ENCODE data around the gene TSPAN15.
"Not testable (repeated sequence)": the region's sequence is repeated elsewhere in the genome, so short reads cannot be mapped to it uniquely, and the experiment has no call there.

The TSPAN15 gene

GRCh38 chr10:69488149-69488844, 37.0 kb downstream of the TSPAN15 start:
- not testable (repeated sequence) for DNase-seq (ENCODE audit: low spot score)

GRCh38 chr10:69488856-69489255, 37.6 kb downstream of the TSPAN15 start:
- not testable (repeated sequence) for DNase-seq (ENCODE audit: low spot score)

DNA sequence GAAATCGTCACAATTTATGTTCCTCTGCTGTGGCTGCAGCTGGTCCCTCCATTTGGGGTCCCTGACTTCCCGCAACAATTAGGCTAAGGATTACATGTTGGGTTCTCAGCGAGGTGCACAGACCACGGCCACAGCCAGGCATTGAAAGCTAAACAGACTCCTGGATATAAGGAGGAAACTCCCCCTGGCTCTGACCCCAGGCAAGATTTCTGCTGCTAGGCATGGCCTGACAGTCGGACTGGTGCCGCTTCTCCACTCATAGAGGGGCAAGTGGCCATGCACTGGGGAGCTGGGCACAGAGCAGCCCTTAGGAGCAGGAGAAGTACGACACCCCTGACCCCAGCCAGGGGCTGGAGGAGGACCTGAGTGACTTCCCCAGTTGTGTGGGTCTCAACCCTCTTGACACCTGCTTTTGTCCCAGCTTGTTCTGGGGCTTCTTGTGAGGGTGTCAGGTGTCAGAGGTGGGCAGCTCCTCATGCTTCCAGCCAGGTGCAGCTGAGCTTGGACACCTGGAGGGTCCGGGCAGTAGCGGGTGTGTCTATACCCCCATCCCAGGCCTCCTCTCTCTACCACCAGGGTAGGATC, 38.3 kb downstream of the TSPAN15 start:
- no peak for DNase-seq (ENCODE audit: low spot score)

GRCh38 chr10:69490876-69491275, 39.6 kb downstream of the TSPAN15 start:
- no peak for DNase-seq (ENCODE audit: low spot score)

GRCh38 chr10:69491611-69492010, 40.3 kb downstream of the TSPAN15 start:
- no peak for DNase-seq (ENCODE audit: low spot score)

- no peak for DNase-seq (ENCODE audit: low spot score)
Observed at GRCh38 chr10:69492091-69492745, 41.0 kb downstream of the TSPAN15 start.

- DNase-seq (ENCODE audit: low spot score), result no peak
Observed at GRCh38 chr10:69492746-69493462, 41.6 kb downstream of the TSPAN15 start.

- DNase-seq (ENCODE audit: low spot score), result no peak
Observed at GRCh38 chr10:69494626-69495558, 43.6 kb downstream of the TSPAN15 start.

- no peak for DNase-seq (ENCODE audit: low spot score)
Observed at GRCh38 chr10:69495666-69496065, 44.4 kb downstream of the TSPAN15 start.

- DNase-seq (ENCODE audit: low spot score), result no peak
Observed at GRCh38 chr10:69496352-69497230, 45.3 kb downstream of the TSPAN15 start.

DNA sequence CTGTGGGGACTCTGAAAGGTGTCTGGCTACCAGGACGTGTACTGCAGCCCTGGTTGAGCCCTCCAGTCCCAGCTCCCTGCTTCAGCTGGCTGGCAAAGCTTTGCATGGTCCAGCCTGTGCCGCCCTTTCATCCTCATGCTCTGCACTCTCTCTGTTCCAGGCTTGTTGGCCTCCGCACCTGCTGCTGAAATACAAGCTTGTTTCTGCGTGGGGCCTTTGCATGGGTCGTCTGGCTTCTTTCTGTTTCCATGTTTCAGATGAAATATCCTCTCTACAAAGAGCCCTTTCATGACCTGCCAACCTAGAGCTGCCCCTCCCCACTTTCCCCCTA, 45.9 kb downstream of the TSPAN15 start:
- no peak for DNase-seq (ENCODE audit: low spot score)

DNA sequence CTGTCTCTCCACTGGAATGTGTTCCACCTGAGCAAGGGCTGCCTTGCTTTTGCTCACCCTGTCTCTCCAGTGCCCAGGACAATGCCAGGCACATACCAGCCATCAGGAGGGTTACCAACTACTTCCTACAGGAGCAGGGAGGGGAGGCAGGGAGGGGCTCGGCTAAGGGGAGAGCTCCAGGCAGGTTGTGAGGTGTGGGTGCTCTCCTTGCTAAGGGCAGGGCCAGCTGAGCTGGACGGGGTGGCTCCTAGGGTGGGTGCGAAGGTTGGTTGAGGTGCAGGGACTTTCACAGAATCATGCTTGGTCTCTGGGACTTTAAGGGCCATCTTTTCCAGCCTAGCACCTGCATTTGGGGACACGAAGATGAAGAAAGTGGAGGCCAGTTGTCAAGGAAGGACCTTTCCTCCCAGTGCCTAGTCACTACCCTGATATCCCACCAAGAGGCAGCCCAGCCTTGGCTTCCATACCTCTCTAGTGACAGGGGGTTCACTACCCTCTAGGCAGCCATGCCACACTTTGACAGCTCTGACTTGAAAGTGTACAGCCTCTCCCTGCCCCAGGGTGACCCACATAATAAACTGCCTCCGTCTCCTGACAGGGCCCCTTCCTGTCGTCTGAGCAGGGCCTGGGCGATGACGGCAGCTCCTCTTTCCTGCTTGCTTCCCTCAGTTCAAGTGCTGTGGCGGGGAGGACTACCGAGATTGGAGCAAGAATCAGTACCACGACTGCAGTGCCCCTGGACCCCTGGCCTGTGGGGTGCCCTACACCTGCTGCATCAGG, 46.5 kb downstream of the TSPAN15 start:
- no peak for DNase-seq (ENCODE audit: low spot score)

DNA sequence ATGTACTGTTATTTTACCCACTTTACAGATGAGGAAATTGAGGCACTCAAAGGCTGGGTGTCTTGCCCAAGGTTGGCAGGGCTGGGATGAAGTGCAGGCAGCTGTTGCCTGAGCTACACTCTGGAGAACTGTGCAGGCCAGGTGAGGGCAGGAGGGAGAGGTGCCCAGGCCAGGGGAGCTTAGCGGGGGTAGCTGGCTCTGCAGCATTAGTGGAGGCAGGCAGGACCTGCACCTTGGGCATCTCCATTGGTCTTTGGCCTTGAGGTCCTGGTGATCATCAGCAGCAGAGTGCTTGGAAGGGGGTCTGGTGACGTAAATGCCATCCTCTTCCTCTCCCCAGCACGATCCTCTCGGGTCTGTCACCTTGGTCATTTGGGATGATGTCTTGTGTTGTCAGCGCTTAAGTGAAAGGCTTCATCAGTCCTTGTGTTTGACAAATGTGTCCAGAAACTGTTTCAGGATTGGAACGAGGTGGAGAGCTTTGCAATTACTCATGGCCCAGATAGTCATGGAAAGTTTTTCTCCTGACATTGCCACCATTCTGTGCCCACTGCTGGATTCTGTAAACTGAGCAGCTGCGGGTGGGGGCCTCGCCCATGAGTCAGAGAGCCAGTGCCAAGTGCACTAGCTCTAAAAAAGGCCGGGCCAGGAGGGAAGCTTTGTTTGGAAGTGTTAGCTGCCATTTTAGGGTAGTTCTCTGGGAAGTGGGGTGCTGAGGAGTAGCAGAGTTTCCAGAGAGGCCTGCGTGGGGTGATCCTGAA, 47.6 kb downstream of the TSPAN15 start:
- DNase-seq (ENCODE audit: low spot score), result no peak

DNA sequence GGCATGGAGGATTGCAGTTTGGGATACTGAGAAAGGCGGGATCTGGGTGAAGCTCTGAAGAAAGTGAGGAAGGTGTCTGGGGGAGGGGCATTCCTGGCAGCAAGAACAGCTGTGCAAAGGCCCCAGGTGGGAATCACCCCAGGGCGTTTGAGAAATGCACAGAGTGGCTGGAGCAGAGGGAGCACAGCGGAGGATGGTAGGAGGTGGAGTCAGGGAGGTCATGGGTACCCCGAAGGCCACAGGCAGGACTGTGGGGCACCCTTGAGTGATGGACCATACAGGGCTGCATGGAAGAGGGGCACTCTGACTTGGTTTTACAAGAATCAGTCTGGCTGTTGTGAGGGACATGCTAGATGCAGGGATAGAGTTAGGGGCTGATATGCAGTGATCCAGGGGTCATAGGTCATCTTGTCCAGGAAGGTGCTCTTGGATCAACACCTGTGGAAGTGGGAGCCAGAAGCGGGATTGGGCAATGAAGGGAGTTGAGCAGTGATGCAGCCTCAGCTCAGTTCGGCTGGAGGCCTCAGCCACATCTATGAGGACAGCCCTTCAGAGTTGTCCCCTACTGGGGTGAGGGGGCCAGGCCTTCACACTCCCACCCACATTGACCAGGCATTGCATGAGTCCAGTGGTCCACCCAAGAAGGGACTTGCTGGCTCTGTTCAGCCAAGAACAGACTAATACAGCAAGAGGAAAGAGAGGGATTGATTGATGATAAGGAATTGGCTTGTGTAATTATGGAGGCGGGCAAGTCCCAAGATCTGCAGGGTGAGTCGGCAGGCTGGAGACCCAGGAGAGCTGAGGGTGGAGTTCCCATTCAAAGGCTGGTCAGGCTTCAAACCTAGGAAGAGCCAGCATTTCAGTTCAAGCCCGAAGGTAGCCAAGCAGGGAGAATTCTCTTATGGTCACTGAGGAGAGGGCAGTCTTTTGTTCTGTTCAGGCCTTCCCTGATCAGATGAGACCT, 48.7 kb downstream of the TSPAN15 start:
- no peak for DNase-seq (ENCODE audit: low spot score)

- DNase-seq (ENCODE audit: low spot score), result no peak
Observed at GRCh38 chr10:69500864-69501468, 49.7 kb downstream of the TSPAN15 start.

DNA sequence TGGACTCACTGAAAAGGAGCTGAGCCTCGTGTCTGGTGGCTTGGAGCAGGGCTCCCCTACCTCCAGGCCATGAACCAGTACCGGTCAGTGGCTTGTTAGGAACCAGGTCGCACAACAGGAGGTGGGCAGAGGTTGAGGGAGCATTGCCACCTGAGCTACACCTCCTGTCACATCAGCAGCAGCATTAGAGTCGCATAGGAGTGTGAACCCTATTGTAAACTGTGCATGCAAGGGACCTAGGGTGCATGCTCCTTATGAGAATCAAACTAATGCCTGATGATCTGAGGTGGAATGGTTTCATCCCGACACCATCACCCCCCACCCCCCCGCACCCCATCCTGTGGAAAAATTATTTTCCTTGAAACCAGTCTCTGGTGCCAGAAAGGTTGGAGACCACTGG, 50.4 kb downstream of the TSPAN15 start:
- no peak for DNase-seq (ENCODE audit: low spot score)

GRCh38 chr10:69502589-69502988, 51.3 kb downstream of the TSPAN15 start:
- no peak for DNase-seq (ENCODE audit: low spot score)
